C4-2B (cell line): Measurements from ENCODE around the gene TRIO.
A peak's percentile ranks its signal among the peaks of the same experiment; 100 is the strongest.

Experiments
- H3K27ac ChIP-seq: fragments of 450-650 bp; 2 replicates; pipeline ENCODE4 v1.5.1; 2017
- CTCF ChIP-seq: fragments of 450-650 bp; conservative IDR thresholded peaks from 2 replicates; pipeline ENCODE4 v1.5.1; 2017; ENCODE audit warnings: mild to moderate bottlenecking
- ZFX ChIP-seq: fragments of 450-650 bp; IDR thresholded peaks from 2 replicates; pipeline ENCODE4 v1.6.1; 2017

The TRIO gene

GRCh38 chr5:14134083-14134482, 9.1 kb upstream of the TRIO start:
- TF ChIP-seq CTCF (no peak), ZFX (no peak)
- no peak overlapping the region for H3K27ac ChIP-seq

- TF ChIP-seq ZFX, result no peak
- no peak for TF ChIP-seq CTCF
Measured at GRCh38 chr5:14134771-14135170, 8.4 kb upstream of the TRIO start.

GRCh38 chr5:14135621-14136020, 7.5 kb upstream of the TRIO start:
- no peak overlapping the region for H3K27ac ChIP-seq
- TF ChIP-seq ZFX (no peak), CTCF (no peak)

More at GRCh38 chr5:14134771-14135170, 8.4 kb upstream of the TRIO start:
- no peak overlapping the region for H3K27ac ChIP-seq

- H3K27ac ChIP-seq, result no peak overlapping the region
- TF ChIP-seq ZFX (no peak), CTCF (no peak)
Measured at GRCh38 chr5:14136228-14136627, 6.9 kb upstream of the TRIO start.

DNA sequence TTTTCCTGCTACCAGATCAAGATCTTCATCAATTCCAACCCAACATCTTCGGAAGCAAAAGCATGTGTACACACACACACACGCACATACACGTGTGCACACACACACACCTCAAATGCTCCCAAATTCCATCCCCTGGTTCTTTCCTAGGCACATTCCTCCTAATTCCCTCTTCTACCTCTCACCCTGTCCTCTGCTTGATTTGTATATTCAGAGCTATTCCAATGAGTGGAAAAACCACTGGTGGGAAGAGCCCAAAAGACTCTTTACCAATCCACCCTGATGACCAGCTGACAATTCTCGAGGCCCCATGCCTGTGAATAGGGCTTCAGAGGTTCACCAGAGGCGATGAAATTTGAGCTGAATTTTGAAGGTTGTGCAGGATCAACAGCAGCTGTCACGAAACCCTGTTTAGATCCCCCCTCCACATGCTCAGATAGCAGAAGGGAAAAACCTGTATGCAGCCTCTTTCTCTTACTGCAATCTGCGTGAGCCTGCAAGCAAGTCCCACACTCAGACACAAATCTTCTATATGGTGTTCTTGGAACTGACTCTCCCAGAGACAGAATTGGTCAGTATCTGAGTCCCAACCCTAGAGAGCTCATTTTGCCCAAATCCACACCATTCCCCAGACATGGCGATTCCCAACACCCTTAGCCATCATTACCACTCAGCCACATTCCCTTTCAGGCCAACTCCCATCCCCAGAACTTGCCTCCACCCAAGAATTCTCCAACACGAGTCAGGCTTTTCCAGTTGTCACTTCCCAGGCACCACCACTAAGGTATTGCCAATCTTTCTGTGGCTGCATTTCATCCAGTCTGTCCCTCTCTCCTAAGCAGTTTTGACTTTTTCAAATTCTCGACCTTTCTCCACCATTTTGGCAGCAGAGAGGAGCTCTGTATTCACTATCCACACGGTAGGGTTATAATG, 4.3 kb upstream of the TRIO start:
- TF ChIP-seq ZFX (no peak), CTCF (no peak)
- no peak overlapping the region for H3K27ac ChIP-seq

DNA sequence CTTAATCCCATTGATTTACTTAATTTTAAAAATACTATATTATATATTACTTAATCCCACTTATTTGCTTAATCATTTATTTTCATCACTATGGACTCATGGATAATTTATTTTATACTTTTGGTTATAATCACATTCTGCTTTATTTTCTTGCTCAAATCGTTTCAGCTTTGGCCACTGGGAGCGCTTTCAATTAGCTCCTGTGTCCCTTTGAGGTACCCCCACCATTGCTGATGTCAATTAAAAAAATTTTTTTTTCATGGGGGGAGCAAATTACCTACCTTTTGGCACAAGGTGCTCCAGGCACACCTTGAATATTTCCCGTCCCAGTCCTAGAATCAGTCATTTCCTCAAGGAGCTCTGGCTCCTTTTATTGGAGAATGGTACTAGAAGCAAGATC, 1.4 kb upstream of the TRIO start:
- H3K27ac ChIP-seq, result no peak overlapping the region
- TF ChIP-seq ZFX (no peak), CTCF (no peak)

GRCh38 chr5:14142202-14142826, 828 bp upstream of the TRIO start:
- TF ChIP-seq CTCF (no peak), ZFX (no peak)
- H3K27ac ChIP-seq, result peak overlapping the region; percentile 83
